Eye (tissue), 1 donor: ENCODE results near the gene S100A3.
"Not testable (repeated sequence)": the region's sequence is repeated elsewhere in the genome, so short reads cannot be mapped to it uniquely, and the experiment has no call there.

Source experiments
- DNase-seq: peaks from one replicate; pipeline ENCODE4 v3.0.0-alpha.2; 2015

Gene S100A3

GRCh38 chr1:153568367-153569099 lies 19.5 kb upstream of the S100A3 start:
- peak; percentile 97 for DNase-seq

DNA sequence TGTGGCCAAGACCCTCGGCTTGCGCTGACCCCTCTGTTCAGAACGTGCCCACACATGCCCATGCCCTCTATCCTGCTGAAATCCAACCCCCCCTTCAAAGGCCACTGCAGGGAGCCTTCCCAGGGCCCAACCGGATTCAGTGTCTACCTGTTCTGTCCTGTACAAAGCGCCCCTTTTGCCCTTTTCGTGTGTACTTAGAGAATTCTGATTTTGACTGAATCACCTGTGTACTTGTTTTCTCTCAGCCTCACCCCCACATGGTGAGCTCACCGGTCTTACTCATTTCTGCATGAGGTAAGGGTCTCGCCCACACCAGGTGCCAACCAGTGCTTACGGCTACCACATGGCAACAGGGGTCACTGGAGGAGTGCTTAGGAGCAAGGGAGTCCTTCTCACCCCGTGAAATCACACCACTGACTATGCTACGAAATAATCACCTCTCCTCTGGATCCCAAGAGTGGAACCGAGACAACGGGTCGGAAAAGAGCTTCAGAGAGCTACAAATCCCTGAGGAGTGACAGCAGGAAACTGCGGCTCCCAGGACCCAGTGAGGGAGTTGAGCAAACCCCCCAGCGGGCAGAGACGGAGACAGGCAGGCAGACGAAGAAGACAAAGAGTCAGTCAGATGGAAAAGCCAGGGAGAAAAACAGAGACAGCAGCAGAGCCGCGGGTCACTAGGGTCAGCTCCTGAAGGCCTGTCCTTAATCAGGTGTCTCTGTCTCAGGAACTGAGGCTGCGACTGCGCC lies 18.7 kb upstream of the S100A3 start:
- DNase-seq, result no peak

- peak; percentile 87 for DNase-seq
Measured at GRCh38 chr1:153566414-153567371, 17.6 kb upstream of the S100A3 start.

- peak; percentile 75 for DNase-seq
Measured at GRCh38 chr1:153565529-153566374, 16.7 kb upstream of the S100A3 start, which contains the start of gene S100A2. Gene S100A2, minus strand, starts transcription at chr1:153565844. Its CDS starts 1,967 bp downstream, at chr1:153563877.

DNA sequence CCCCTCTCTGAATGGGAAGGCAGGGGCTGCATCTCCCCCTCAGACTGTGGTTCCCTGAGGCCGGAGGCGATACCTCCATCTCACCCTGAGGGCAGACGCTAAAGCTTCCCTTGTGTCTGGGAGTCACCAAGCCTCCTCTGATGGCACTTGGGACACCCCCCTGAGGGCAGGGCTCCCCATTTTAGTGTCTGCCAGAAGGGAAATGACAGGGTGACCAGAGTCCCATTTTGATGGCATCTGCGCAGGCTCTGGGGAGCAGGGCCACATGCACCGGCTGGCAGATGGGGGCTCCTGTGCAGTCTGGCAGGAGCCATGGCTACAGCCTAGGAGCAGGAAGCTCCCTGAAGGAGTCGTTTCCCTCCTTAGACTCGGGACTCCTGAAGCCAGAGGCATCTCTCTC lies 14.9 kb upstream of the S100A3 start:
- no peak for DNase-seq

DNA sequence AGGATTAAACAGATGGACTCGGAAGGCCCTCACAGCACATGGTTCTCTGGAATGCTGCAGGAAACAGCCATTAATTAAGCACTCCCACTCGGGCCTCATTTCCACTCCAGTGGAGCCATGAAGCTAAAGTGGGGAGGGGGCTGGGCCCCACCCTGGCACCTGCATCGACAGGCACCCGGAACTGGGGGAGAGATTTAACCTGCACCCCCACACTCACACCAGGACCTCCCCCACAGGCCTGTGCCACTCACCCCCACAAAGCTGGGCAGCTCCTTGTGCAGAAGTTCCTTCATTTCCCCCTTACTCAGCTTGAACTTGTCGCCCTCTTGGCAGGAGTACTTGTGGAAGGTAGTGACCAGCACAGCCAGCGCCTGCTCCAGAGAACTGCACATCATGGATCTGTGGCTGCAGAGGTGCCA lies 14.4 kb upstream of the S100A3 start:
- DNase-seq, result peak; percentile 50

- not testable (repeated sequence) for DNase-seq
Measured at GRCh38 chr1:153562021-153562420, 13.0 kb upstream of the S100A3 start.

GRCh38 chr1:153561466-153561985 lies 12.5 kb upstream of the S100A3 start:
- DNase-seq, result no peak

DNA sequence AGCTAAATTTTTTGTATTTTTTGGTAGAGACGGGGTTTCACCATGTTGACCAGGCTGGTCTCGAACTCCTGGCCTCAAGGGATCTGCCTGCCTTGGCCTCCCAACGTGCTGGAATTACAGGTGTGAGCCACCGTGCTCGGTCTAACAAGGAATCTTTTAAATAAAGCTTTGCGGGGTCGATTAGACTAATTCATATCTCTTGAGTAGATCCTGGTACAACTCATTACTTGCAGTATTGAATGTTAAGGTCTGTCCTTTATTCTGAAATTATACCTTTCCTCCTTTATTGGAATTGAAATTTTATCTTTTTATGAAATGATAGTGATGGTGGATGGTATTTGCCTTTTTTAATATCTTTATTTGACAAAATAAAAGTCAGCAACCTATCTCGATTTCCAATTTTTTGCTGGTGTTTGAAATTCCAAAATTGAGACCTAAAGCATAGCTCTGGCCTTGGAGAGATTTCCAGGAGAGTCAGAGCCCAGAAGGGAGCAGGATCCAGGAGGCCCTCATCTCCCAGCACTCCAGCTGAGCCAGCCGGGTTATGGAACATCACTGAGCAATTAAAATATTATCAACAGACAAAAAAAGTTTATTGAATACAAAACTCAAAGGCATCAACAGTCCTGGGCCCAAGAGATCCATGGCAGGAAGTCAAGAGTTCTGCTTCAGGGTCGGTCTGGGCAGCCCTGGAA lies 11.9 kb upstream of the S100A3 start:
- no peak for DNase-seq

DNA sequence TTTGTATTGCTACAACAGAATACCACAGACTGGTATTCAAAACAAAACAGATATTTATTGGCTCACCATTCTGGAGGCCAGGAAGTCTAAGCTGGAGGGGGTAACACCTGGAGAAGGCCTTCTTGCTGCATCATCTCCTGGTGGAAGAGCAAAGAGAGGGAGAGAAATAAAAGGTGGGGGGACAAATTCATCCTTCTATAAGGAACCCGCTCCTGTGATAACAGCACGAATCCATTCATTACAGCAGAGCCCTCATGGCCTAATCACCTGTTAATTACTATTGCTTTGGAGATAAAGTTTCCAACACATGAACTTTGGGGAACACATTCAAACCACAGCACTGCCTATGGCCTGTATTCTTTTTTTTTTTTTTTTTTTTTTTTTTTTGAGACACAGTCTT lies 11.2 kb upstream of the S100A3 start:
- no peak for DNase-seq

DNA sequence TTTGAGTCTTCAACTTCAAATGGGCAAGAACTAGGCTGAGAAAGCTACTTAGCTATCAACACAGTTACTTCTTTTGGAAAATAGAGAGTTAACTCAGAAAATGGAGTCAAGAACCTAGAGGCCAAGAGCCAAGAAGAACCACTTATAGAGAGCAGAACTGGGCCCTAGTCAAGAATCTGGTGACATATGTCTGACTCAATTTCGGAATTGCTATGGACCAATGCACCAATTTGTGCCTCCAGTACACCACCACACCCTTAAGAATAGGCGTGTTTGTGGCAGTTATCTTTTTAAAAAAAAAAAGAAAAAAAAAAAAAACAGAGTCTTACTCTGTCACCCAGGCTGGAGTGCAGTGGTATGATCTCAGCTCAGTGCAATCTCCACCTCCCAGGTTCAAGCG lies 8.8 kb upstream of the S100A3 start:
- DNase-seq, result no peak

DNA sequence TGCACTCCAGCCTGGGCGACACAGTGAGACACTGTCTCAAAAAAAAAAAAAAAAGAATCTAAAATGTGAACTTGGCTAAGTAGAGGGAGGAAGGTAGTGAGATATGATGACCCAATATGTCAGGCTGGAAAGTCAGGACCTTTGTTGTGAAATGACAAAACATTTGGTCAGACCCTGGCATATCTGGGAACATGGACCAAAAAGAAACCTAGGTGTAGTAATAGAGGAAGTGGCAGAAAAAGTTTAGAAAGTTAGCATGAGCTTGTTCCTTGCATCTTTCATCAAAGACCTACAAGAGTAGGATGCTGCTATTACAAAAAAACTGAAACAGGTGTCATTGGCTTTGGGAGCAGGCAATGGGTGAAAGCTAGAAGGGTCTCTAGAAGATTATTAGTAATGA lies 7.3 kb upstream of the S100A3 start:
- no peak for DNase-seq

DNA sequence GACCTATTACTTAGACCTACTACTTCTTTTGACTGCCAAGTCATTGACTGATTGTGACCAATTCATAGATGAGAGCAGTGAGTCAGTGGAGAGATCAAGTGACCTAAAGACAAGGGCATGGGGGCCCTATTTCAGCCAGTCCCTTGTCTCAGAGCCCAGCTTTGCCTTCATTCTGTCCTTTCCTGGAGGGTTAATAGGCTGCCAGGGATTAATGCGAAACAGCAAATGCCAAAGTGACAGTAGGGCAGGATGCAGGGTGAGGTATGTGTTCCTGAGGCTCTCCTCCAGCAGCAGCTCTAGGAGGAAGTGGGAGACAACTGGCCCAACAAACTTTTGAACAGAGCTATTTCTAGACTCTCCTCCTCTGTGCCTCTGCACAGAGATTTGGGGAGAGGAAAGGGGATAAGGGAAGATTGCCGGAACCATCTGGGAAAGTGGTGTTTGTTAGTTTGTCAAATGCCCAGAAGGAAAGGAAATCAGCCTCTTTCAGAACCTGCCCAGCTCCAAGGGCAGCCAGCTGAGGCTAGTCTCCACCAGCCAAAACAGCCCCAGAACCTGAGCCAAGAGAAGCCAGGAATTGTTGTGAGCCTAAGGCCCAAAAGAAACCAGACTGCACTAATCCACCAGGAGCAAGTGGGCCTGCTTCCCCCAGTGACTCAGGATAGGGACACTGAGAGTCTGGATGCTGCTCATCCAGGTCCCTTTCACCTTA lies 4.9 kb upstream of the S100A3 start:
- no peak for DNase-seq

DNA sequence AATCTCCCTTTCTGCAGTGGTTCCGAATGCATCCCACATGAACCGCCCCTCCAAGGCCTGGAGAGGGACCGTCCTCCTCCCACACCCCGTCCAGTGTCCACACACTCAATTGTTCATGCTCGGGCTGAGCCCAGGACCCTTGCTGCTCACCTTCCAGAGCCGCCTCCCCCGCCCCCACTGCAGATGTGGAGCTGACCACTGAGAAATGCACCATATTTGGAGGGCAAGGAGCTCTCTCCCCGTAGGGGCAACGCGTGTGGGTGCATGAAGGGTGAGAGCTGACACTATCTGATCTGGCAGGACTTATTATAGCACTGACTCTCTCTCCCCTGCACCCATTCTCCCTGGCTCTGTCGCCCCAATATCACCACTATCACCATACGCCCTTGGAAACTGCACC lies 4.0 kb upstream of the S100A3 start:
- no peak for DNase-seq

GRCh38 chr1:153552335-153552734 lies 3.3 kb upstream of the S100A3 start:
- DNase-seq, result no peak

DNA sequence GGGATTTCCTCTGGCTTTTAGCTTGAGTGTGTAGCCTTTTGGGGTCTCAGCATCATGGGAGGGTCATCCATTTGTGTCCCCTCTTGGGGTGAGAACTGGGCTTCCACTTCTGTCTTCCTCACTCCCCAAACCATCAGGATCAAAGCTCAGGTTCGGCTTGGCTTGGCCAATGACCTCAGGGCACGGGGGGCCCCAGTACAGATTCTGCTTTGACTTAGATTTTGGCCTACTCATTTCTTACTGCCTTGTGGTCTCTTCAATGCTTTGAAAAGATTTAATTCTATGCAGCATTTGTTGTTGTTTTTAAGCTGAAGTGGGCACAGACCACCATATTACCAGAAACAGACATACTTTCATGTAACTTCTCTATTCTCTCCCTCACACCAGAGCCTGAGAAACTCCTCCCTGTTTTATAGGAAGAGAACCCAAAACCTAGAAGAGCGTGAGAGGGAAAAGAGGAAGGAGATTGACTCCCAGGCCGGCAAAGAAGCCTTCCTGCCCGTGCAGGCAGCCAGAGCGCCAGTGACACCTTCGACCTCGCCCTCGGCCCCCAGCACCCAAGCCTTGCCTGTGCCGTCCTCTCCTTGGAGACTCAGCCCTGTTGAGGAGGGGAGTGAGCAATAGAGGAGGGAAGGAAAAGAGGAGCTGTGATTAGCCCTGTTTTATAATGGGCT lies 1.9 kb upstream of the S100A3 start:
- DNase-seq, result no peak

- DNase-seq, result no peak
Measured at GRCh38 chr1:153550398-153550758, 1.3 kb upstream of the S100A3 start.

GRCh38 chr1:153549741-153550397 lies 811 bp upstream of the S100A3 start:
- DNase-seq, result no peak
